SK-N-SH treated with all-trans-retinoic acid at 6 μM for 48 hours (cell line): ENCODE results near the gene MERTK.

Experiments
- ATAC-seq: fragments of 200-7000 bp; cut with Tn5 transposase; 3 replicates; pipeline ENCODE4 v1.9.1; 2020; ENCODE audit warnings: mild to moderate bottlenecking, moderate library complexity
- ARNTL ChIP-seq: fragments of 450-650 bp; formaldehyde crosslinking; IDR thresholded peaks from 2 replicates; pipeline ENCODE4 v1.5.0; 2020; ENCODE audit warnings: low read depth, mild to moderate bottlenecking, moderate library complexity, borderline replicate concordance
- BACH2 ChIP-seq: fragments of 250-450 bp; sonication (Bioruptor Pico); IDR thresholded peaks from 2 replicates; pipeline ENCODE4 v1.9.0; 2021; ENCODE audit warnings: mild to moderate bottlenecking, borderline replicate concordance
- CSDC2 ChIP-seq: fragments of 250-450 bp; sonication (Bioruptor Pico); IDR thresholded peaks from 2 replicates; pipeline ENCODE4 v1.5.0; 2020; ENCODE audit warnings: mild to moderate bottlenecking, moderate library complexity
- GLIS3 ChIP-seq: fragments of 250-450 bp; sonication (Bioruptor Pico); IDR thresholded peaks from 2 replicates; pipeline ENCODE4 v1.5.0; 2020; ENCODE audit warnings: mild to moderate bottlenecking, moderate library complexity
- ISL1 ChIP-seq: fragments of 250-450 bp; sonication (Bioruptor Pico); IDR thresholded peaks from 2 replicates; pipeline ENCODE4 v2.1.2; 2022; ENCODE audit warnings: mild to moderate bottlenecking, moderate library complexity
- OSR1 ChIP-seq: fragments of 250-450 bp; sonication (Bioruptor Pico); IDR thresholded peaks from 2 replicates; pipeline ENCODE4 v1.8.0; 2022; ENCODE audit warnings: moderate library complexity, mild to moderate bottlenecking, inconsistent platforms
- PATZ1 ChIP-seq: fragments of 250-450 bp; sonication (Bioruptor Pico); IDR thresholded peaks from 2 replicates; pipeline ENCODE4 v1.8.0; 2020; ENCODE audit warnings: mild to moderate bottlenecking, moderate library complexity, borderline replicate concordance
- PPARA ChIP-seq: fragments of 250-450 bp; sonication (Bioruptor Pico); IDR thresholded peaks from 2 replicates; pipeline ENCODE4 v1.5.0; 2020; ENCODE audit warnings: mild to moderate bottlenecking, borderline replicate concordance
- SNAI2 ChIP-seq: fragments of 250-450 bp; sonication (Bioruptor Pico); IDR thresholded peaks from 2 replicates; pipeline ENCODE4 v1.5.0; 2020; ENCODE audit warnings: mild to moderate bottlenecking, moderate library complexity
- TOX ChIP-seq: fragments of 250-450 bp; sonication (Bioruptor Pico); IDR thresholded peaks from 2 replicates; pipeline ENCODE4 v1.8.0; 2021; ENCODE audit warnings: mild to moderate bottlenecking, moderate library complexity, borderline replicate concordance
- TSHZ2 ChIP-seq: fragments of 250-450 bp; sonication (Bioruptor Pico); IDR thresholded peaks from 2 replicates; pipeline ENCODE4 v1.5.0; 2020; ENCODE audit warnings: mild to moderate bottlenecking, moderate library complexity
- ZFP3 ChIP-seq: fragments of 250-450 bp; sonication (Bioruptor Pico); IDR thresholded peaks from 2 replicates; pipeline ENCODE4 v1.5.0; 2020; ENCODE audit warnings: mild to moderate bottlenecking, moderate library complexity
- ZNF565 ChIP-seq: fragments of 450-650 bp; formaldehyde crosslinking; conservative IDR thresholded peaks from 2 replicates; pipeline ENCODE4 v1.5.0; 2020; ENCODE audit warnings: low read depth, mild to moderate bottlenecking, moderate library complexity
- ZNF70 ChIP-seq: fragments of 450-650 bp; formaldehyde crosslinking; IDR thresholded peaks from 2 replicates; pipeline ENCODE4 v1.5.0; 2020; ENCODE audit warnings: mild to moderate bottlenecking, moderate library complexity

The MERTK gene

GRCh38 chr2:111897630-111897923 is 830 bp upstream of the MERTK start:
- TF ChIP-seq ZNF565 (CRISPR knock-in tag): no peak
- TF ChIP-seq SNAI2: no peak
- no peak for TF ChIP-seq CSDC2 (CRISPR knock-in tag)
- no peak for TF ChIP-seq GLIS3 (CRISPR knock-in tag)
- peak; percentile 30 for ATAC-seq

GRCh38 chr2:111898703-111899514 is 502 bp downstream of the MERTK start:
- peak; percentile 13 for ATAC-seq
- TF ChIP-seq TSHZ2 (CRISPR knock-in tag) (no peak), PATZ1 (peak; percentile 74; the same call in 1 of the 2 replicates), ISL1 (CRISPR knock-in tag) (no peak), CSDC2 (CRISPR knock-in tag) (no peak)

- ATAC-seq: peak; percentile 21; the same call in 2 of the 3 replicates
- TF ChIP-seq TOX: no peak
- TF ChIP-seq CSDC2 (CRISPR knock-in tag): no peak
- TF ChIP-seq ZFP3 (CRISPR knock-in tag): no peak
- TF ChIP-seq PPARA (CRISPR knock-in tag): no peak
- TF ChIP-seq BACH2 (CRISPR knock-in tag): no peak
- TF ChIP-seq, all 23 proteins: peak for 0
These were observed 2.5 kb downstream of the MERTK start for GRCh38 chr2:111900859-111901258.

DNA sequence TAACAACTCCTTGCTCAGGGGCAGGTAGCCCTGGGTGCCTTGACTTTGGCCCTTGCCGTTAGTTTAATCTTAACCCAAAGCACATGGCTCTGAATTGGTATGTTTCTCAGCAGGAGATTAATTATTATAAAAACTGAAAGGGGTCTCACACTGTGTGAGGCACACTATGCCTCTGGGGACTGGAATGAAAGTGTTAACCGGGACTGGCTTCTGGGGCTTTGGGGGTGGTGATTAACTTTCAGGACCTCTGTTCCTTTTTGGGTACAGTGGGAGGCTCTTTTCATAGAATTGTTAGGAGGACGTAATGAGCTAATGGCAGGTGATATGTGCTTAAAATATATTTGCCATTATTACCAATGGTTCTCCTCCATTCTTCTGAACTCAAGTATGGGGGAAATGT is 5.1 kb downstream of the MERTK start:
- TF ChIP-seq ARNTL (CRISPR knock-in tag) (no peak), OSR1 (CRISPR knock-in tag) (no peak), PATZ1 (no peak), TSHZ2 (CRISPR knock-in tag) (no peak)
- no peak for ATAC-seq

DNA sequence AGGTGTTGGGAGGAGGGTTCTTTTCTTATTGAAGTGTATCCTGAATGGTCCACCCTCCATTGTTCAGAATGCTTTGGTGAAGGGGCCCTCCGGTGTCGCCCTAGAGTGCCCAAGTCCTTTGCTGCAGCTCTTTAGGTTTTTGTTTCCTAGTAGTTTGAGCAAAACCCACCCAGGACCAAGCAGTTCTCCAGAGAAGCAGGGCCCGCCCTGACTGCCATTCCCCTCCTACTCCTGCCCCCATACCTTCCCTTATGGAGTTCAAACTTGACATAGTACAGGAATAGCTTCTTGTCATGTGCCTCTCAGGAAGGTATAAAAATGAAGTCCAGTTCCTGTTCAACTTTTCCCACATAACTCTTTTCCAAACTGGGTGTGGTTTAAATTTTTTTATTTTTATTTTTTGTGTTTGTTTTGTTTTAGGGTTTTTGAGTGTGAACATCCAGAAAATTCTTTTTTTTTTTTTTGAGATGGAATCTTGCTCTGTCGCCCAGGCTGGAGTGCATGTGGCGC is 5.6 kb downstream of the MERTK start:
- TF ChIP-seq ZFP3 (CRISPR knock-in tag): no peak
- no peak for TF ChIP-seq PATZ1
- no peak for TF ChIP-seq OSR1 (CRISPR knock-in tag)
- TF ChIP-seq ZNF70 (CRISPR knock-in tag): no peak
- no peak for ATAC-seq
